Measurements from ENCODE around the gene LTB. TPM values are rescaled to one million over a fixed set of nuclear protein-coding genes. Genes with fewer than 3 reads are reported as not detected.
"Not testable (repeated sequence)": the region's sequence is repeated elsewhere in the genome, so short reads cannot be mapped to it uniquely, and the experiment has no call there.

LTB gene
- polyA plus RNA-seq, 1 donor: 0.91 TPM

DNA sequence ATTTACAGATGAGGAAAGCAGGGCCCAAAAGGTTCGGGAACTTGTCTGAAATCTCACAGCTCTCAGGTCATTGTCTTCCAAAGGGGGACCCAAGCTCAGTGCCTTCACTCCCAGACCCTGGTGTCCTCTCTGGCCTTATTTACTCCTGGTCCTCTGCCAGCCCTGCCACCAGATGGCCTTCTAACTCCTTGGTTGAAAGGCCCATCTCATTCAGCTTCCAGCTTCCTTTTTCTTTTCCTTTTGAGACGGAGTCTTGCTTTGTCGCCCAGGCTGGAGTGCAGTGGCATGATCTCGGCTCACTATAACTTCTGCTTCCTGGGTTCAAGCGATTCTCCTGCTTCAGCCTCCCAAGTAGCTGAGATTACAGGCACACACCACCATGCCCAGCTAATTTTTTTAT lies 30.9 kb downstream of the LTB start:
- DNase-seq: not testable (repeated sequence)

GRCh38 chr6:31548544-31548873 lies 33.7 kb downstream of the LTB start:
- DNase-seq: no peak

DNA sequence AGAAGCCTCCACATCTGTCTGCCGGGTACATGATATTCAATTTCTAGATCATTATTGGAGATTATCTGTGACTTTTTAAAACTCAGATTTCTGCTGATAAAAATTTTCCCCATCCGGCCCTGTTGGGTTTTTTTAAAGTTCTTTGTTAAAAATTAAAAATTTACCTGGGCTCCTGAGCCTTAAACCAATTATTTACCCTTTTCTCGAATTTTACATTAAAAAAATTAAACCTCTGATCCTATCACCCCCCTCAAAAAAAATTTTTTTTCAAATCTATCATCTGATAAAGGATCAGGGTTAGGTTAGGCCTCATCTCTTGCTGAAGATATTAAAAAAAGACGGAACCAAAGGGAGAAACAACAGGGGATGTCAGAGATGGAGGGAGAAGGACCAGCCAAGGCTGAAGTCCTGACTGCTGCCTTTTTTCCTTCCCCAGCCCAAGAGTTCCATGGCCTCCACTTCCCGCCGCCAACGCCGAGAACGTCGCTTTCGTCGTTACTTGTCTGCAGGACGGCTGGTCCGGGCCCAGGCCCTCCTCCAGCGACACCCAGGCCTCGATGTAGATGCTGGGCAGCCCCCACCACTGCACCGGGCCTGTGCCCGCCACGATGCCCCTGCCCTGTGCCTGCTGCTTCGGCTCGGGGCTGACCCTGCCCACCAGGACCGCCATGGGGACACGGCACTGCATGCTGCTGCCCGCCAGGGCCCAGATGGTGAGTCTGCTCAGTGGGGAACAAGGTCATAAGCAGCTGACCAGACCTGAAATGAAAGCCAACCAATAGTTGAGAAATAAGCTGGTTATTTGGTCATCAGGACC lies 34.3 kb downstream of the LTB start:
- no peak for DNase-seq

DNA sequence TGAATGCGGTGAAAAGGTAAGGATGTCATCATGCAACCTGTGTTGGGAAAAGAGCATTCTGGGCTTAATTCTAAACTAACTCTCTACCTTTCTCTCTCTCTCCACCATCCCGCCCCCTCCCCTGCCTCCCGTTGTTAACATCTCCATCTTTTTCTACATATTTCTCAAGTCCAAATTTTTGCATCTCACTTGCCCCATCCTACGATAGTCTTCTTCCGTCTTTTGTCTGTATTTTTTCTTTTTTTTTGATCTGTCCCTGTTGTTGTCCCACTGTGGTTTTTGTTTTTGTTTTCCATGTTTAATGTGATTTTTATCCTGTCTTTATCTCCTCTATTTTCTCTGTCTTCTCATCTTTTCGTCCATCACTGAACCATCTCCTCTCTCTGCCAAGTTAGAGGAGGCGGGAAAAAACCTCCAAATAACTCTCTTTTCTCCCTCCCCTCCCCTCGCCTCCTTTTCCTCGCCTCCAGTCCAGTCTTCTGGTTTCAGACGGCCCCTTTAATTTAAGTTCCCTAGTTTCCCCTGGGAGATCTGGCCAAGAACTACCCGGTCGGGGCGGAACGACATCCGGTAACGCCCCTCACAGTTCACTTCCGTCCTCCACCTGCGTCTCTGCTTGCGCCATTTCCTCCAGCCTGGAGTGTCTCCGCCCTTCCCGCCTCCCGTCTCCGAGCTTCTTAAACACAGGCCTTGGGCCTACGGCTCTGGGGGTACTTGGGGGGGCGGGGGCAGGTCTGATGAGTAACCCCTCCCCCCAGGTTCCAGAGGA lies 35.1 kb downstream of the LTB start, which contains the start of gene NFKBIL1:
TSS of gene NFKBIL1 (plus strand) at position 651 of the 769 bp plus-strand sequence. CDS start at position 738, 87 bp downstream.
- peak; percentile 96 for DNase-seq

DNA sequence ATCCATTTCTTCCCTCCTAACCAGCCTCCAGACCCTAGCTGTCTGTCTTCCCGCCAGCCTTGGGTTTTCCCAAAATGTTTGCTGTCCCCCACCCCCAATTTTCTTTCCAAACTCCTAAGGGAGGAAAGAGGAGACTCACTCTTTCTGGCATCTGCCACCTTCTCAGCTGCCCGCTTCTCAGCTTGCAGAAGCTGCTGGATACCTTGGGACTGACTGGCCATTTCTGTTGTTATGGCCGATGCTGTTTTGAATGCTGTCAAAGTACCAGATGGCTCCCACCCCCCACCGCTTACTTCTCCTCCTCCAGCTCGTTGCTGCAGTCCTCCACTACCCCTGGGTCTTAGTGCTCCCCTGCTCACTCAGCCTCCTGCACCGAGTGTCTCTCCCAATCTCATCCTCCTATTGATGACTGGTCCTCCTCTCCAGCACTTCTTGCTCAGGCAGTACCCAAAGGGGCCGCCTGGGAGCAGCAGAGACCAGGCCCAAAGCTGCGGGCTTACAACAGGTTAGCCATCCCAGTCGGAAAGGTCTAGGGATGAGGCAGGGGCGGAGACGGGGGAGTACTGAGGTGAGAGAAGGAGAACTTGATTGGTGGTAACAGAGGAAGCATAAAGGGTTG lies 35.8 kb downstream of the LTB start, which contains the start of gene ATP6V1G2:
TSS of gene ATP6V1G2 (minus strand) at position 270 of the 619 bp plus-strand sequence. CDS start at position 221, 49 bp downstream.
- DNase-seq: peak; percentile 87

DNA sequence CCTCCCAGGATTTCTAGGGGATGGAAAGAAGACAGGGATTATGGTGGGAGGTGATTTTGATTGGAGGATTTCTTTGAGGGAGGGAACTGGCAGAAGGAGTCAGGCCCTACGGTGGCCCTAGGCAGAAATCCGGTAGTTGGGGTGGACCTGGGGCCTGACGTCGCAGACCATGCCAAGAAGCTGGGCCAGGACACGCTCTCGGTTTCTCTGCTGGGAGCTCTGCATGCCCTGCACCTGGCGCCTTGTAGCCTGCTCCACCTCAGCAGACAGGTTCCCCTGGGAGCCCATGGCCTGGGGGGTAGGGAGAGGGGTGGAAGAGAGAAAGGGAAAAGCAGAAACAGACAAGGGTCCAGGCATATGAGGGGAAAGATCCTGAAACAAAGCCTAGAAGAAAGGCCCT lies 36.9 kb downstream of the LTB start:
- DNase-seq: no peak

DNA sequence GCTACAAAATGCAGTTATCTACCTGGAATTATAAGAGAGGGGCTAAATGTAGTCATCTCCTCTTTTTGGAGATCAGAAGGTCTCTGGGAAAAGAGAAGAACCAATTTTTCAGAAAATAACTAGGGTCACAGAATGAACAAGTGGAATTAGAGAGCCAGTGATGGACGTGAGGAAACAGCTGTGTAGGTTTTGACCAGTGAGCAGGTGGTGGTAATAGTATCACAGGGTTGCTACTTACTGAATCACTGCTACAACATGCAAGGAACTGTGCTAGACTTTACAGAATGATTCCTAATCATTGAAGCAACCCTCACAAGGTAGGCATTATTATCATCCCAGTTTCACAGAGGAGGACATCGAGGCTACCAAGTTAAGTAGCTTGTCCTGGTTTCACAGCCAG lies 37.5 kb downstream of the LTB start:
- no peak for DNase-seq

GRCh38 chr6:31543639-31544038 lies 38.6 kb downstream of the LTB start:
- DNase-seq: no peak

DNA sequence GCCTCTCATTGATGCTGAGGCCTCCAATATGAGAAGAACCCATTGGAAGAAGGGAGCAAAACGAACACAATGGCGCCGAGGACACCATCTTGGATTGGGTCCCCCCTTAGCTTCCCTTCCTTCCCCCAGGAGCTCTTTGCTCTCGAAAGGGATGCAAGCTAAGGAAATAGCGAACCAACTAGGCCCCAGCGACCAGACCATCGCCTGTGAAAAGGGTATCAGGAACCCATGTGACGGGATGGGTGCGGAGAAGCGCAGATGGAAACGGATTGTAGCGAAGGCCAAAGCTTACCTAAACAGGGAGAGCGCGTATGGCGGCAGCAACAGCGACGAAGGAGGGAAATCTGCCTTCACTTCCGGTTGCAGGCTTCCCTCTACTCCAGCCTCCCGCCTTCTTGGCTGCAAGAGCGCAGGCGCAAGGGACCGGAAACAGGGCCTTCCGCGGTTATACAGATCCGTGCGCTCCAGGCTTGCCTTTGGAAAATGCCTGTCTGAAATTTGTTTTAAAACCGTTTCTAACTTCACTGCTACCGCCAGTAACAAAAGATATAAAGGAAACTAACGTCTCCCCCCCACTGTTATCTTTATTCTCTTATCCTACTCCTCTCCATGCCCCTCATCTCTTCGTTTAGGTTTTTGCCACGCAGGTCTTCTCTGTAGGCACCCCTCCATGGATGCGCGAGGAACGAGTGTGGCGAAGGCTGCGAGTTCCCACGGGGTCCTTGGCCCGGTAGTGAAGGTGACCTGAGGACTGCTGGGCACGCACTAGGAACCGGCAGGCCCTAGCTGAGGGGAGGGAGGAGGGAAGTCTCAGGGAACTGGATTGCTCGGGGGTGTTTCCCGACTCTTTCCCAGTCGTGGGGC lies 40.3 kb downstream of the LTB start, which contains the start of gene DDX39B:
TSS of gene DDX39B (minus strand) at position 346 of the 864 bp plus-strand sequence. CDS start 1,471 bp downstream, outside the sequence.
- DNase-seq: peak; percentile 96

DNA sequence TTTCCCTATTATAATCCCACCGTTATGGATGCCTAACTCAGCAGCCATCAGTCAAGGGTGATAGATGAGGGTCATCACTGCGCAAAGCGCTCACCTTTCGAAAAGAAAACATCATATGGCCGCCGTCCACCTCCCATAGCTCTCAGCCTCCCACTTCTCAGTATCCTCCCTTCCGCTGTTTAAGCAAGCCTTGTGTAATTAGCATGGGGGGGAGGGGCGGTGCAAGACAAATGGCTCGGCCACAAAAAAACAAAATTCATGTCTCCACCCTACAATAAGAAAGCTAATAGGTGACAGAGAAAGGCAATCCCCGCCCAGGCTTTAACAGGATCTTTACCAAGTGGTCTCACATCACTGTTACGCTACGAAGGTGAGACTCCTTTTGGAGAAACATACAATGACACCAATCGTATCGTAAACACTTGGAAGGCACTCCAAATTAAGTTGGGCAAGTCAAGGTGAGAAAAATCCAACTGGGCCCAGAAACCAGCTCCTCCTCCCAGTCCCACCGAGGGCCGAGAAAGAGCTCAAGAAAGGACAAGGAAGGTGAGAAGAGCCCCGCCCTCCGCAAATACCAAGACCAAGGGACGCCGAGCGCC lies 41.1 kb downstream of the LTB start:
- DNase-seq: peak; percentile 56

- no peak for DNase-seq
Measured at GRCh38 chr6:31540640-31541039, 41.6 kb downstream of the LTB start.

DNA sequence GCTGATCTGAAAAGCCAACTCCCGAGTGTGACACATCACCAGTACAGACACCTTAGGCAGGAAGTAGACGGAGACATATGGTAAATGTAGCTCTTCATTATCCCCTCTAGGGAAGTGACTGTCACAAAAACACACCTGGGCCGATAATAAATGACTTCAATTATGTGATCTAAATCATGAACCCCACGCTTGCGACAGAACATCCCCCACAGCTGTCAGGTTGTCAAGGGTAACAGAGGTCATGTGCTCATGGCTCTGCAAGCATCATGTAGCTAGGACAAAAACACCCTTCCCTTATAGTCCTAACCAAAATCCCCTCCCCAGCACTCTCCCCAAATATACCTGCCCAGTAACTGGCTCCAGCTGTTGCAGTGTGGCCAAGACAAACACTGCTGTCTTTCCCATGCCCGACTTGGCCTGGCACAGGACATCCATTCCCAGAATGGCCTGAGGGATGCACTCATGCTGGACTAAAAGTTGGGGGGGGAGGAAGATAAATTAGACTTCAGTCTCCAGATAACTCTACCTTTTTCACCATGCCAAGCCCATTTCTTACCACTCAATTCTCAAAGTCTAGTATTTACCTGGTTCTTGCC lies 43.3 kb downstream of the LTB start:
- DNase-seq: no peak

DNA sequence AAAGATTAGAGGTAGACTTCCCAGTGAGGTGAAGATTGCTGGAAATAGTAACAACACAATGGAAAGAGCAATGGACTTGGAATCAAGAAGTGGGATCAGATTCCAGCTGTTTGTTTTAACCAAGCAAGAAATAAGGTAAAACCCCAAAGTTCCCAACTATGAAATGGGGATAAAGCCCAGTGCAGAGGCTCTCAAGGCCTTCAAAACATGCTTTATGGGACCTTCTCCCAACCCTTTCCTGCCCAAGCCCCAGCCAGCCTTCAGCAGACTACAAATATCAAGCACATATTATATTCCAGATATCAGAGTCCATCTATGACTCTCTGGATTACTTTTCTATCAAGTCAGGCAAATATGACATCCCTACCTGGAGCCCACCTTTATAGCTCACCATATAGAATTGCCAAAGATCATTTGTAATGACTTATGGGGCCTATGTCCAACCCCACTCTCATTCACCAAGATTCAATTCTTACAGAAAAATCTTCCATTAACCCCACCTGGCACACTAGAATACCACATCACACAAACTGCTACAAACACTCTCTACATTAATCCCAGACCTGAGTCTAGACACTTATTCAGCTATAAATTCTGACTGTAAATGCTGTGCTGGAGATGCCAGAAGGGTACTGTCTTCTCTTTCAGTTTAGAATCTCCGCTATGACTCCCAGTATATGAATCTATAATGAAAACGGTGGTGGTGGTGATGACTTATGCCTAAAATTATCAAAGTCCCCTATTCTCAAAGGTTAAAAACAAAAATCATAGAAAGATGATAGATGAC lies 46.5 kb downstream of the LTB start:
- DNase-seq: no peak

DNA sequence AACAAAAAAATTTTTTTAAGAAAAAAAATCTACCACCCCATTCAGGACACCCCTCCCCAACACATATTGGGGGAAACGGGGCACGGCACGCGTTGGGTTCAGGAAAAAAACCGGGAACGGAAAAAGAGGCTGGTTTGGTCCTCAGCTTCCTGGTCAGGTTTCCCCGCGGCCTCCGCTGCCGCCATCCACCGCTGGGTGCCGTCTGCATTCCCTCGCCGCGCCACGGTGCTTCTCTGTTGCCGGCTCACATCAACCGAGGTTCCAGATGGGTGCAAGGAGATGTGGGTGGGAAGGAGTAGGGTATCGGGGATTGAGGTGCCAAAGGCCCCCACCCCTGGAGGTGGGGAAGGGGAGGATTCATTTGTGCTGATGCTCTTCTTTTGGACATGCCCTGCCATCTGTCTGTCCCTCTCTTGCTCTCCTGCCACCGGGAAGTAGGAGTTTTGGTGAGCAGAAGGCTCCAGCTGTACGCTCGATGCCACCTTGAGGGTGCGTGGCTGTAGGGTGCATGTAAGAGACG lies 47.6 kb downstream of the LTB start:
- DNase-seq: no peak

DNA sequence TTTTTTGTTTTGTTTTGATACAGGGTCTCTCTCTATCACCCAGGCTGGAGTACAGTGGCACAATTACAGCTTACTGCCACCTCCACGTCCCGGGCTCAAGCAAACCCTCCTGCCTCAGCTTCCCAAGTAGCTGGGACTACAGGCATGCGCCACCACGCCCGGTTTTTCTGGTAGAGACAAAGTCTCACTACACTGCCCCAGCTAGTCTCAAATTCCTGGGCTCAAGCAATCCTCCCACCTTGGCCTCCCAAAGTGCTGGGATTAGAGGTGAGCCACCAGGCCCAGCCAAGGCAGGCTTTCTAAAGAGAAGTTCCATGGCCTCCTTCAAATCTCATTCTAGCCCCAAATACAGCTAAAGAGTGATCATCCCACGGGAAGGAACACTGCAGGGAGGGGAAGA lies 48.2 kb downstream of the LTB start:
- DNase-seq: no peak

GRCh38 chr6:31533455-31533841 lies 48.8 kb downstream of the LTB start:
- DNase-seq: no peak

- no peak for DNase-seq
Measured at GRCh38 chr6:31532644-31533454, 49.4 kb downstream of the LTB start.

GRCh38 chr6:31531771-31532643 lies 50.2 kb downstream of the LTB start:
- DNase-seq: no peak

All from left kidney (tissue), 2 donors.